ENCODE data around the gene CRYBG1. TPM values are rescaled to one million over a fixed set of nuclear protein-coding genes. Genes with fewer than 3 reads are reported as not detected.

CRYBG1 gene
- polyA plus RNA-seq, 4 donors: 22.1 to 29.8 (median 25.9) TPM

GRCh38 chr6:106453756-106454367 is 93.3 kb downstream of the CRYBG1 start:
- no peak for DNase-seq (ENCODE audit: low read depth in 4 of 4, low spot score in 2 of 4)

GRCh38 chr6:106456756-106457155 is 96.2 kb downstream of the CRYBG1 start:
- DNase-seq (ENCODE audit: low read depth in 4 of 4, low spot score in 2 of 4): no peak

GRCh38 chr6:106458021-106458986 is 97.8 kb downstream of the CRYBG1 start:
- DNase-seq (ENCODE audit: low read depth in 4 of 4, low spot score in 2 of 4): no peak

- DNase-seq (ENCODE audit: low read depth in 4 of 4, low spot score in 2 of 4): no peak
Measured at GRCh38 chr6:106460481-106460880, 100.0 kb downstream of the CRYBG1 start.

GRCh38 chr6:106461084-106461483 is 100.6 kb downstream of the CRYBG1 start:
- DNase-seq (ENCODE audit: low read depth in 4 of 4, low spot score in 2 of 4): no peak

- DNase-seq (ENCODE audit: low read depth in 4 of 4, low spot score in 2 of 4): no peak
Measured at GRCh38 chr6:106462923-106463557, 102.5 kb downstream of the CRYBG1 start.

GRCh38 chr6:106466211-106466610 is 105.7 kb downstream of the CRYBG1 start:
- DNase-seq (ENCODE audit: low read depth in 4 of 4, low spot score in 2 of 4): no peak

GRCh38 chr6:106468935-106469334 is 108.4 kb downstream of the CRYBG1 start:
- no peak for DNase-seq (ENCODE audit: low read depth in 4 of 4, low spot score in 2 of 4)

- DNase-seq (ENCODE audit: low read depth in 4 of 4, low spot score in 2 of 4): no peak
Measured at GRCh38 chr6:106469882-106470281, 109.4 kb downstream of the CRYBG1 start.

GRCh38 chr6:106470316-106470715 is 109.8 kb downstream of the CRYBG1 start:
- DNase-seq (ENCODE audit: low read depth in 4 of 4, low spot score in 2 of 4): no peak

GRCh38 chr6:106470811-106471210 is 110.3 kb downstream of the CRYBG1 start:
- no peak for DNase-seq (ENCODE audit: low read depth in 4 of 4, low spot score in 2 of 4)

GRCh38 chr6:106473812-106474211 is 113.3 kb downstream of the CRYBG1 start:
- no peak for DNase-seq (ENCODE audit: low read depth in 4 of 4, low spot score in 2 of 4)

- no peak for DNase-seq (ENCODE audit: low read depth in 4 of 4, low spot score in 2 of 4)
Measured at GRCh38 chr6:106474466-106474865, 113.9 kb downstream of the CRYBG1 start.

- no peak for DNase-seq (ENCODE audit: low read depth in 4 of 4, low spot score in 2 of 4)
Measured at GRCh38 chr6:106475284-106475683, 114.8 kb downstream of the CRYBG1 start.

- no peak for DNase-seq (ENCODE audit: low read depth in 4 of 4, low spot score in 2 of 4)
Measured at GRCh38 chr6:106476331-106477105, 116.0 kb downstream of the CRYBG1 start.

GRCh38 chr6:106477146-106477545 is 116.6 kb downstream of the CRYBG1 start:
- no peak for DNase-seq (ENCODE audit: low read depth in 4 of 4, low spot score in 2 of 4)

GRCh38 chr6:106477790-106478189 is 117.3 kb downstream of the CRYBG1 start:
- no peak for DNase-seq (ENCODE audit: low read depth in 4 of 4, low spot score in 2 of 4)

- DNase-seq (ENCODE audit: low read depth in 4 of 4, low spot score in 2 of 4): no peak
Measured at GRCh38 chr6:106486236-106486635, 125.7 kb downstream of the CRYBG1 start.

GRCh38 chr6:106488494-106489370 is 128.2 kb downstream of the CRYBG1 start:
- DNase-seq (ENCODE audit: low read depth in 4 of 4, low spot score in 2 of 4): no peak

GRCh38 chr6:106490030-106490429 is 129.5 kb downstream of the CRYBG1 start:
- no peak for DNase-seq (ENCODE audit: low read depth in 4 of 4, low spot score in 2 of 4)

All from left renal cortex interstitium (tissue), 4 donors.